Measurements from ENCODE around the gene TMPRSS9. TPM values are rescaled to one million over a fixed set of nuclear protein-coding genes. Genes with fewer than 3 reads are reported as not detected.
A peak's percentile ranks its signal among the peaks of the same experiment; 100 is the strongest.
"Not testable (repeated sequence)": the region's sequence is repeated elsewhere in the genome, so short reads cannot be mapped to it uniquely, and the experiment has no call there.

The TMPRSS9 gene
- total and polyA plus RNA-seq, 9 donors = 0.05 to 0.51 (median 0.19) TPM; not detected in 1

- no peaks in the 10 kb centered on the region for H3K27me3 ChIP-seq
- H3K9me3 ChIP-seq = no peaks in the 10 kb centered on the region
- peaks cover 5% of the 10 kb centered on the region for H3K4me1 ChIP-seq (ENCODE audit: insufficient read depth)
- 1 to 4% (median 2%) methylated on average over 46 to 62 of the region's 62 CpGs for WGBS, 3 donors
- intact Hi-C loops (cut with DNase I) = no loop called here
- H3K27ac ChIP-seq = no peak overlapping the region
- no peaks in the 10 kb centered on the region for H3K36me3 ChIP-seq
- DNase-seq = peak in 4 of 5 donors; percentile 42 to 62 (median 56)
- H3K4me3 ChIP-seq = peak overlapping the region; percentile 24
- TF ChIP-seq CTCF (IDR thresholded peaks at IDR 0.05) = no peak
- no peak for TF ChIP-seq POLR2A (IDR thresholded peaks at IDR 0.05)
- TF ChIP-seq EP300 (IDR thresholded peaks at IDR 0.05) = no peak
These were observed 101.9 kb downstream of the TMPRSS9 start for GRCh38 chr19:2461751-2462634.

GRCh38 chr19:2462635-2463421 is 102.8 kb downstream of the TMPRSS9 start:
- peaks cover 2% of the 10 kb centered on the region for H3K4me1 ChIP-seq (ENCODE audit: insufficient read depth)
- no peaks in the 10 kb centered on the region for H3K9me3 ChIP-seq
- peak overlapping the region; percentile 32 for H3K4me3 ChIP-seq
- H3K27me3 ChIP-seq = no peaks in the 10 kb centered on the region
- H3K36me3 ChIP-seq = no peaks in the 10 kb centered on the region
- no peak overlapping the region for H3K27ac ChIP-seq
- intact Hi-C loops (cut with DNase I) = no loop called here
- TF ChIP-seq EP300 (IDR thresholded peaks at IDR 0.05) (no peak), CTCF (IDR thresholded peaks at IDR 0.05) (peak in 1 of 3 donors; percentile 19), POLR2A (IDR thresholded peaks at IDR 0.05) (peak; percentile 50)
- peak; percentile 90 to 94 (median 92) for DNase-seq
- 3 to 6% (median 4%) methylated on average over 44 to 46 of the region's 46 CpGs for WGBS, 3 donors

GRCh38 chr19:2463694-2464093 is 103.6 kb downstream of the TMPRSS9 start:
- H3K9me3 ChIP-seq; DNase-seq; H3K4me3 ChIP-seq; H3K4me1 ChIP-seq (ENCODE audit: insufficient read depth); intact Hi-C loops (cut with DNase I); H3K27me3 ChIP-seq; H3K36me3 ChIP-seq; H3K27ac ChIP-seq: not testable (repeated sequence)
- WGBS, 3 donors = 94 to 97% (median 96%) methylated on average over 5 of the region's 5 CpGs

GRCh38 chr19:2464389-2464788 is 104.3 kb downstream of the TMPRSS9 start:
- DNase-seq = no peak
- Histone ChIP-seq H3K4me3 (no peak overlapping the region), H3K27ac (no peak overlapping the region), H3K4me1 (ENCODE audit: insufficient read depth) (peaks cover 2% of the 10 kb centered on the region), H3K27me3 (no peaks in the 10 kb centered on the region), H3K9me3 (no peaks in the 10 kb centered on the region), H3K36me3 (no peaks in the 10 kb centered on the region)
- TF ChIP-seq POLR2A (IDR thresholded peaks at IDR 0.05) (no peak), CTCF (IDR thresholded peaks at IDR 0.05) (no peak), EP300 (IDR thresholded peaks at IDR 0.05) (no peak)
- intact Hi-C loops (cut with DNase I) = no loop called here
- 68 to 75% (median 68%) methylated on average over 5 of the region's 5 CpGs for WGBS, 3 donors

All from ovary (tissue), 9 donors.